ENCODE data around the gene OTUB2. TPM values are rescaled to one million over a fixed set of nuclear protein-coding genes. Genes with fewer than 3 reads are reported as not detected.

The OTUB2 gene
- total RNA-seq, 1 experiment from 2014 or later: 1.1 TPM

GRCh38 chr14:94031883-94032279, 5.7 kb downstream of the OTUB2 start:
- Histone ChIP-seq H3K27me3 (replicated peaks; ENCODE audit: insufficient read depth, low read depth, low read length, poor library complexity) (no peaks in the 10 kb centered on the region), H3K9me3 (ENCODE audit: low read depth, low read length, poor library complexity, severe bottlenecking) (no peaks in the 10 kb centered on the region), H3K36me3 (ENCODE audit: insufficient read depth, low read length, poor library complexity, severe bottlenecking) (no peaks in the 10 kb centered on the region), H3K27ac (ENCODE audit: low read depth, low read length, poor library complexity, severe bottlenecking) (no peak overlapping the region), H3K4me1 (ENCODE audit: insufficient read depth, low read length, poor library complexity, severe bottlenecking) (no peaks in the 10 kb centered on the region), H3K4me3 (ENCODE audit: low read depth, low read length, poor library complexity, severe bottlenecking) (no peak overlapping the region)
- intact Hi-C loops (cut with micrococcal nuclease; ENCODE audit: unreplicated experiment): no loop called here
- ChIA-PET POLR2A (ENCODE audit: low non-redundant PET) (no interaction called here), CTCF (no interaction called here)
- TF ChIP-seq EZH2 (IDR thresholded peaks at IDR 0.05; ENCODE audit: borderline replicate concordance, low read depth, low read length, poor library complexity, severe bottlenecking): no peak
- TF ChIP-seq, protein P1, sequence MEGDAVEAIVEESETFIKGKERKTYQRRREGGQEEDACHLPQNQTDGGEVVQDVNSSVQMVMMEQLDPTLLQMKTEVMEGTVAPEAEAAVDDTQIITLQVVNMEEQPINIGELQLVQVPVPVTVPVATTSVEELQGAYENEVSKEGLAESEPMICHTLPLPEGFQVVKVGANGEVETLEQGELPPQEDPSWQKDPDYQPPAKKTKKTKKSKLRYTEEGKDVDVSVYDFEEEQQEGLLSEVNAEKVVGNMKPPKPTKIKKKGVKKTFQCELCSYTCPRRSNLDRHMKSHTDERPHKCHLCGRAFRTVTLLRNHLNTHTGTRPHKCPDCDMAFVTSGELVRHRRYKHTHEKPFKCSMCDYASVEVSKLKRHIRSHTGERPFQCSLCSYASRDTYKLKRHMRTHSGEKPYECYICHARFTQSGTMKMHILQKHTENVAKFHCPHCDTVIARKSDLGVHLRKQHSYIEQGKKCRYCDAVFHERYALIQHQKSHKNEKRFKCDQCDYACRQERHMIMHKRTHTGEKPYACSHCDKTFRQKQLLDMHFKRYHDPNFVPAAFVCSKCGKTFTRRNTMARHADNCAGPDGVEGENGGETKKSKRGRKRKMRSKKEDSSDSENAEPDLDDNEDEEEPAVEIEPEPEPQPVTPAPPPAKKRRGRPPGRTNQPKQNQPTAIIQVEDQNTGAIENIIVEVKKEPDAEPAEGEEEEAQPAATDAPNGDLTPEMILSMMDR (conservative IDR thresholded peaks at IDR 0.05; ENCODE audit: low read depth, low read length): no peak
- no TSS peak for BruUV-seq (replicated peaks)
- DNase-seq (ENCODE audit: low spot score): no peak

GRCh38 chr14:94034886-94035285, 8.7 kb downstream of the OTUB2 start:
- DNase-seq (ENCODE audit: low spot score): no peak
- Histone ChIP-seq H3K9me3 (ENCODE audit: low read depth, low read length, poor library complexity, severe bottlenecking) (no peaks in the 10 kb centered on the region), H3K36me3 (ENCODE audit: insufficient read depth, low read length, poor library complexity, severe bottlenecking) (no peaks in the 10 kb centered on the region), H3K4me1 (ENCODE audit: insufficient read depth, low read length, poor library complexity, severe bottlenecking) (no peaks in the 10 kb centered on the region), H3K27ac (ENCODE audit: low read depth, low read length, poor library complexity, severe bottlenecking) (no peak overlapping the region), H3K27me3 (replicated peaks; ENCODE audit: insufficient read depth, low read depth, low read length, poor library complexity) (no peaks in the 10 kb centered on the region), H3K4me3 (ENCODE audit: low read depth, low read length, poor library complexity, severe bottlenecking) (no peak overlapping the region)
- no TSS peak for BruUV-seq (replicated peaks)
- ChIA-PET POLR2A (ENCODE audit: low non-redundant PET) (no interaction called here), CTCF (interaction anchor here (0.7 kb wide), 1 partner anchor 727 kb away, joined by 3 read pairs; no protein-coding TSS in a partner anchor)
- intact Hi-C loops (cut with micrococcal nuclease; ENCODE audit: unreplicated experiment): no loop called here
- TF ChIP-seq, protein P1 (conservative IDR thresholded peaks at IDR 0.05; ENCODE audit: low read depth, low read length): no peak
- TF ChIP-seq EZH2 (IDR thresholded peaks at IDR 0.05; ENCODE audit: borderline replicate concordance, low read depth, low read length, poor library complexity, severe bottlenecking): no peak

GRCh38 chr14:94036313-94037167, 10.4 kb downstream of the OTUB2 start:
- no peaks in the 10 kb centered on the region for H3K9me3 ChIP-seq (ENCODE audit: low read depth, low read length, poor library complexity, severe bottlenecking)
- CTCF ChIA-PET: interaction anchor here (1.2 to 1.3 kb wide), 3 partner anchors 96 to 102 kb away, joined by 3 to 26 read pairs (median 5); no protein-coding TSS in a partner anchor
- H3K36me3 ChIP-seq (ENCODE audit: insufficient read depth, low read length, poor library complexity, severe bottlenecking): no peaks in the 10 kb centered on the region
- no peaks in the 10 kb centered on the region for H3K27me3 ChIP-seq (replicated peaks; ENCODE audit: insufficient read depth, low read depth, low read length, poor library complexity)
- peak; percentile 68 for DNase-seq (ENCODE audit: low spot score)
- no peak overlapping the region for H3K27ac ChIP-seq (ENCODE audit: low read depth, low read length, poor library complexity, severe bottlenecking)
- H3K4me1 ChIP-seq (ENCODE audit: insufficient read depth, low read length, poor library complexity, severe bottlenecking): no peaks in the 10 kb centered on the region
- TF ChIP-seq, protein P1 (conservative IDR thresholded peaks at IDR 0.05; ENCODE audit: low read depth, low read length): peak; percentile 83
- TF ChIP-seq EZH2 (IDR thresholded peaks at IDR 0.05; ENCODE audit: borderline replicate concordance, low read depth, low read length, poor library complexity, severe bottlenecking): no peak
- POLR2A ChIA-PET (ENCODE audit: low non-redundant PET): interaction anchor here (0.6 kb wide), 1 partner anchor 13 kb away, joined by 4 read pairs; no protein-coding TSS in a partner anchor
- H3K4me3 ChIP-seq (ENCODE audit: low read depth, low read length, poor library complexity, severe bottlenecking): no peak overlapping the region
- BruUV-seq (replicated peaks): no TSS peak
- intact Hi-C loops (cut with micrococcal nuclease; ENCODE audit: unreplicated experiment): loop anchor here (1.0 kb wide), 1 partner anchor 100 kb away; no protein-coding TSS in a partner anchor

All from A673 (cell line).